Adrenal gland (tissue), 19 donors: ENCODE measurements around the gene PTCSC3. TPM values are rescaled to one million over a fixed set of nuclear protein-coding genes. Genes with fewer than 3 reads are reported as not detected.

Experiments used
- DNase-seq, 7 donors: peaks; one replicate each; pipeline ENCODE4 v3.0.0-alpha.2; 2019 to 2020
- H3K27ac ChIP-seq, 5 donors: fragments of 200-600 bp; sonication (generic) in 4 of 5; 1 replicate in 3 of 5; 2 replicates in 2 of 5; pipeline versions ENCODE4 v1.5.1 to v1.8.0; 2016 to 2020; ENCODE audit warnings: mild to moderate bottlenecking in 1 of 5
- H3K27me3 ChIP-seq: fragments of 200-600 bp; 2 replicates; pipeline ENCODE4 v1.8.0; 2021
- H3K36me3 ChIP-seq, 2 donors: fragments of 200-600 bp; replicated peaks in 1 of 2; 1 replicate in 1 of 2; 2 replicates in 1 of 2; pipeline versions ENCODE4 v1.5.1 to v1.8.0; 2018 to 2022
- H3K4me1 ChIP-seq, 2 donors: fragments of 200-600 bp; replicated peaks in 1 of 2; 1 replicate in 1 of 2; 2 replicates in 1 of 2; pipeline versions ENCODE4 v1.5.1 to v1.8.0; 2018 to 2021
- H3K4me3 ChIP-seq, 4 donors: fragments of 200-600 bp; sonication (generic) in 3 of 4; one replicate each; pipeline ENCODE4 v1.5.1; 2016 to 2018
- H3K9me3 ChIP-seq, 3 donors: fragments of 200-600 bp; sonication (generic) in 1 of 3; replicated peaks in 1 of 3; 1 replicate in 2 of 3; 2 replicates in 1 of 3; pipeline versions ENCODE4 v1.5.1 to v1.8.0; 2016 to 2021
- POLR2A ChIP-seq, 2 donors: fragments of 450-650 bp; IDR thresholded peaks; one replicate each; pipeline ENCODE4 v1.6.1; 2017; ENCODE audit warnings: antibody characterized with exemption in 2 of 2, mild to moderate bottlenecking in 2 of 2, moderate library complexity in 1 of 2
- WGBS, 4 donors: extraction: QIAGEN DNeasy Blood & Tissue Kit in 2 of 4; methylation state at CpG; one replicate each; pipeline versions ENCODE4 v1.1.5 to v1.1.7; 2013 to 2017; 5-methylcytosine and 5-hydroxymethylcytosine counted together
- intact Hi-C, 2 donors: fragments of 100-400 bp; cut with DNase I; formaldehyde crosslinking; loops; one replicate each; pipeline versions ENCODE4 v1.14.1 to v1.15.0; 2022 to 2023
- long read RNA-seq, 10 donors: library from polyadenylated mRNA in 3 of 10; unstranded in 2 of 10; stranded (forward) in 1 of 10; transcript quantifications; one replicate each; pipeline ENCODE4 v2.0.0 and lab custom pipeline, GENCODE V29; 2021 to 2026
- polyA plus RNA-seq, 3 donors: library from polyadenylated mRNA; stranded (reverse); fragments of 200-250 nt in 2 of 3; fragments of 350-450 nt in 1 of 3; fragmentation: Illumina TruSeq in 1 of 3; extraction: RNeasy Lipid Tissue Mini Kit (QIAGEN cat#74804) in 1 of 3; gene quantifications; one replicate each; pipeline ENCODE4 v1.2.3, GENCODE V29; 2013 to 2014
- total RNA-seq, 9 donors: library from RNA; depleted of rRNA in 4 of 9; stranded (reverse); fragments of >200 nt in 4 of 9; fragments of 120-200 nt in 1 of 9; fragmentation: NEBNext Ultra II Directional in 1 of 9; extraction: Animal tissue kit (Norgen Biotek cat#: 25700) in 1 of 9; gene quantifications; one replicate each; pipeline versions ENCODE4 v1.1.0 to v1.2.4, GENCODE V29; 2013 to 2023
- TF ChIP-seq, protein P1 (sequence below), 6 experiments: fragments of 450-650 bp in 4 of 6; fragments of 200-600 bp in 2 of 6; sonication (generic) in 1 of 6; IDR thresholded peaks; 1 replicate in 5 of 6; 2 replicates in 1 of 6; pipeline versions ENCODE4 v1.5.1 to v1.8.0; 2016 to 2021; ENCODE audit warnings: antibody characterized with exemption in 6 of 6, mild to moderate bottlenecking in 2 of 6, moderate library complexity in 1 of 6
- donor health status: healthy with polysubstance abuse.
- donor health status: Bipolar disorder and iron deficiency.
- donor health status: DM: yes; HTN: yes; CAD: no.
- donor health status: DM: no; HTN: no; CAD: no.
- donor health status: DM: no; HTN: no; CAD: no.
- donor health status: DM: yes; HTN: yes; CAD: no.

Gene PTCSC3
- total RNA-seq (not detected), polyA plus RNA-seq (not detected)
- long read RNA-seq, donor 1: 0 reads
- long read RNA-seq, donor 2: 0 reads
- long read RNA-seq, donor 3: 0 reads
- long read RNA-seq, donor 4: 0 reads
- long read RNA-seq, donor 5: 0 reads
- long read RNA-seq, donor 6: 0 reads
- long read RNA-seq, donor 7: 0 reads
- long read RNA-seq, donor 8: 0 reads
- long read RNA-seq, donor 9: 0 reads
- long read RNA-seq, donor 10: 0 reads

DNA sequence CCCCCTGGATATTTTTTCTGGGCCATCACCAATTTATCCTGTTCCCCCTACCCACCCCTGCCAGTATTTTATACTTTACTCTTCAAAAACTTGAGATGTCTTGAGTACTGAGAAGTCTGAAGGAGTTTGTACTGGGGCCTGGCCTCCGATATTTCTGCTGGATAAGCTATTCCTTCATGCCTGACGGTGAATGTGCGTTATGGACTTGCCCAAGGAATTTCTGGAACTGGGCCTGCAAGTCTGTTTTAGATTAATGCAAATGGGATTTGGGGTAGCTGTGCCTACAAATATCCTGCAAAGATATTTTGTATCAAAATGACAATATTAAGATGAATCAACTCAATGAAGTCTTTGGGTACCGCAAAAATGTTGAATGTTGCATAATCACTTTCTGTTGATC lies at the start of gene PTCSC3:
PTCSC3 (minus strand) TSS at position 199 of the 400 bp plus-strand sequence.
- TF ChIP-seq POLR2A (IDR thresholded peaks at IDR 0.05): no peak
- TF ChIP-seq, protein P1, sequence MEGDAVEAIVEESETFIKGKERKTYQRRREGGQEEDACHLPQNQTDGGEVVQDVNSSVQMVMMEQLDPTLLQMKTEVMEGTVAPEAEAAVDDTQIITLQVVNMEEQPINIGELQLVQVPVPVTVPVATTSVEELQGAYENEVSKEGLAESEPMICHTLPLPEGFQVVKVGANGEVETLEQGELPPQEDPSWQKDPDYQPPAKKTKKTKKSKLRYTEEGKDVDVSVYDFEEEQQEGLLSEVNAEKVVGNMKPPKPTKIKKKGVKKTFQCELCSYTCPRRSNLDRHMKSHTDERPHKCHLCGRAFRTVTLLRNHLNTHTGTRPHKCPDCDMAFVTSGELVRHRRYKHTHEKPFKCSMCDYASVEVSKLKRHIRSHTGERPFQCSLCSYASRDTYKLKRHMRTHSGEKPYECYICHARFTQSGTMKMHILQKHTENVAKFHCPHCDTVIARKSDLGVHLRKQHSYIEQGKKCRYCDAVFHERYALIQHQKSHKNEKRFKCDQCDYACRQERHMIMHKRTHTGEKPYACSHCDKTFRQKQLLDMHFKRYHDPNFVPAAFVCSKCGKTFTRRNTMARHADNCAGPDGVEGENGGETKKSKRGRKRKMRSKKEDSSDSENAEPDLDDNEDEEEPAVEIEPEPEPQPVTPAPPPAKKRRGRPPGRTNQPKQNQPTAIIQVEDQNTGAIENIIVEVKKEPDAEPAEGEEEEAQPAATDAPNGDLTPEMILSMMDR (IDR thresholded peaks at IDR 0.05): no peak
- Histone ChIP-seq H3K27me3 (no peaks in the 10 kb centered on the region), H3K36me3 (no peaks in the 10 kb centered on the region), H3K4me3 (no peak within 1 kb of the TSS), H3K27ac (no peak within 1 kb of the TSS), H3K9me3 (no peaks in the 10 kb centered on the region), H3K4me1 (no peaks in the 10 kb centered on the region)
- DNase-seq: no peak
- WGBS, 4 donors: 81 to 90% (median 86%) methylated on average over 4 of the region's 4 CpGs
- intact Hi-C loops: no loop called here

DNA sequence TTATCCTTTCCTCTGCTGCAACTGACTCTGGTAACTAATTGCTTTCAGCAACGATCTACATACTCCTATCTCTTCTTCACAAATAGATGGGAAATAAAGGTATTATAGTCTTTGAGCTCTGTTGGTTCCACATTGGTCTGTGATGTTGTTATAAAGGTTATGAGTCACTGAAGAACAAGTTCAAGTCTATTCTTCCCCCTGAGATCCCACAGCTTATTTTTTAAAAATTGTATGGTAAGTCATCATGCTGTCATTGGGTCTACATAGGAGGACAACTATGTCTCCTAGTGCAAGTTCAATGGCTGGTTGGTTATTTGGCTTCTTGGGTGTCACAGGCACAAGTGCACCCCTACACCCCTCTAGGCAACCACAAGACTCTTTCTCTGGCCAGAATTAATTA lies 49.6 kb upstream of the PTCSC3 start:
- Histone ChIP-seq H3K4me3 (no peak overlapping the region), H3K27me3 (no peaks in the 10 kb centered on the region), H3K9me3 (no peaks in the 10 kb centered on the region), H3K4me1 (no peaks in the 10 kb centered on the region), H3K27ac (no peak overlapping the region), H3K36me3 (no peaks in the 10 kb centered on the region)
- TF ChIP-seq POLR2A (IDR thresholded peaks at IDR 0.05): no peak
- TF ChIP-seq, protein P1 (IDR thresholded peaks at IDR 0.05): no peak
- intact Hi-C loops: no loop called here
- no peak for DNase-seq
- WGBS, 4 donors: 57 to 73% (median 67%) methylated on average over 1 of the region's 1 CpG

DNA sequence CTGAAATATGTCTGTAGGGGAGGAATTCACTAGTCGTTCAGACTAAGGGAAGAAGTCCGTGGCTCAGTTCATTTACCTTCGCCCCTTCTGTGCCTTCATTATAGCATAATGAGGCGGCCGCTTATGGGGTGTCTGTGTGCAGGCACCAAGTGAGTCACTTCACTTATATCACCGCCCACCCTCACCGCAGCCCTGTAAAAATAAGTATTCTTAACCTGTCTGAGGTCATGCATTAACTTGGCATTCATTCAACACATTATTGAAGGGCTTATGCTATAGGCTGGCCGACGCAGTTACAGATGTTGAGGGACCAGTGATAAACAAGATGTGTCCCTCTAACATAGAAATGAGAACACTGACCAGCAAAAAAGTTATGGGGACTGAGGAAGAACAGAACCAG lies 47.7 kb upstream of the PTCSC3 start:
- DNase-seq: no peak
- H3K4me1 ChIP-seq: no peaks in the 10 kb centered on the region
- H3K27me3 ChIP-seq: no peaks in the 10 kb centered on the region
- intact Hi-C loops: no loop called here
- no peak overlapping the region for H3K27ac ChIP-seq
- TF ChIP-seq, protein P1 (IDR thresholded peaks at IDR 0.05): no peak
- no peak for TF ChIP-seq POLR2A (IDR thresholded peaks at IDR 0.05)
- 65 to 74% (median 71%) methylated on average over 9 of the region's 9 CpGs for WGBS, 4 donors
- no peaks in the 10 kb centered on the region for H3K9me3 ChIP-seq
- H3K36me3 ChIP-seq: no peaks in the 10 kb centered on the region
- H3K4me3 ChIP-seq: no peak overlapping the region

DNA sequence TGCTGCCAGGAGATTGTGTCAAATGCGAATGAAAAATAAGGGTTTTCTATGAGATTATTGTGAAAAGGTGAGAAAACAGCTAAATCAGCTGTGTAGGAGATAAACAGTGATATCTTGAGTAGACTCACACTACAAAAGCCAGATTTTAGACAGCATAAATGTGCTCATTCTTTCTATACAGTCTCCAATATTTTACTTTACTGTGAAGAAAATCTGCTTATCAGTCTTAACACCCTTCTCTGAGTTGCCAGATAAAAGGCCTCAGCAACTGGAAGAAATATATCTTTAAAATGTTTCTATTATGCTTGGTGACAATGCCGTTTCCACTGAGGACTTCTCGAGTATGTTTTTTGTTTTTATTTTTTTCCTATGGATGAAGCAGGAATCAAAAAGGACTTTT lies 47.0 kb upstream of the PTCSC3 start:
- Histone ChIP-seq H3K4me3 (no peak overlapping the region), H3K4me1 (no peaks in the 10 kb centered on the region), H3K27me3 (no peaks in the 10 kb centered on the region), H3K27ac (no peak overlapping the region), H3K36me3 (no peaks in the 10 kb centered on the region), H3K9me3 (no peaks in the 10 kb centered on the region)
- TF ChIP-seq, protein P1 (IDR thresholded peaks at IDR 0.05): no peak
- no peak for TF ChIP-seq POLR2A (IDR thresholded peaks at IDR 0.05)
- 55 to 71% (median 65%) methylated on average over 3 of the region's 3 CpGs for WGBS, 4 donors
- intact Hi-C loops: no loop called here
- no peak for DNase-seq
